HL-60/S4 treated with phorbol 12-myristate 13-acetate at 8.2 ng/mL for 4 days and 3 days (cell line): ENCODE measurements around the gene AGRP.

ENCODE experiments used
- in situ Hi-C: fragments of 300-500 bp; cut with MboI; formaldehyde crosslinking; loops from 2 replicates; pipeline ENCODE4 v1.15.0; 2022; ENCODE audit warnings: low sequenced_read_pairs

Gene AGRP

GRCh38 chr16:67463691-67464090, 19.7 kb downstream of the AGRP start:
- in situ Hi-C loops, result no loop called here

- in situ Hi-C loops, result no loop called here
Observed at GRCh38 chr16:67463059-67463458, 20.3 kb downstream of the AGRP start.

DNA sequence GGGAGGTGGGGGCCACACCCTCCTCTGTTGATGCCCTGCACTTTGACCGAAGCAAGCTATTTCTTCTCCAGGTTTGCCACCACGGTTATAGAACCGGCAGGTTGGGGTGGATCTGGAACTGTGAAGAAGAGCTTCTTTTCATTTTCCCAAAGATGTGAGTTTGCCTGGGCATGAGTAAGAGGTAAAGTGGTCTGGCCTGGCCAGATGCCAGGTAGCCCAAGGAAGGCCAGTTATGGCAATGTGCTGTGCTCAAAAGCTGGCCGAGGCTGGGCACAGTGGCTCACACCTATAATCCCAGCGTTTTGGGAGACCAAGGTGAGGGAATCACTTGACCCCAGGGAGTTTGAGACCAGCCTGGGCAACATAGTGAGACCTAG, 21.1 kb downstream of the AGRP start:
- in situ Hi-C loops, result no loop called here

GRCh38 chr16:67461600-67462278, 21.6 kb downstream of the AGRP start:
- in situ Hi-C loops, result no loop called here

GRCh38 chr16:67460961-67461360, 22.4 kb downstream of the AGRP start:
- in situ Hi-C loops, result no loop called here

GRCh38 chr16:67460168-67460567, 23.2 kb downstream of the AGRP start:
- in situ Hi-C loops, result no loop called here

DNA sequence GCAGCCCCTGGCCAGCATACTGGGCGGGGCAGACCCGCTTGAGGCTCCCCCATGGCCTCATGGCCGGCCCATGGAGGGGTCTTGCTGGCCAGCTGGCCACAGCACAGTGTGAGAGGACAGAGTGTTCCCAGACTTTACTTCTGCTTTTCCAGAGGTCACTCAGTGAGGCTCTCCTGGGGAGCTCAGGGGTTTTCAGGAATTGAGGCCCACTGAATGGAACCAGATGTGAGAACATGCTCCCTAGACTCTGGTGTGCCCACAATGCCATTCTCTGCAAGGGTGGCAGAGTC, 23.5 kb downstream of the AGRP start:
- in situ Hi-C loops, result no loop called here

DNA sequence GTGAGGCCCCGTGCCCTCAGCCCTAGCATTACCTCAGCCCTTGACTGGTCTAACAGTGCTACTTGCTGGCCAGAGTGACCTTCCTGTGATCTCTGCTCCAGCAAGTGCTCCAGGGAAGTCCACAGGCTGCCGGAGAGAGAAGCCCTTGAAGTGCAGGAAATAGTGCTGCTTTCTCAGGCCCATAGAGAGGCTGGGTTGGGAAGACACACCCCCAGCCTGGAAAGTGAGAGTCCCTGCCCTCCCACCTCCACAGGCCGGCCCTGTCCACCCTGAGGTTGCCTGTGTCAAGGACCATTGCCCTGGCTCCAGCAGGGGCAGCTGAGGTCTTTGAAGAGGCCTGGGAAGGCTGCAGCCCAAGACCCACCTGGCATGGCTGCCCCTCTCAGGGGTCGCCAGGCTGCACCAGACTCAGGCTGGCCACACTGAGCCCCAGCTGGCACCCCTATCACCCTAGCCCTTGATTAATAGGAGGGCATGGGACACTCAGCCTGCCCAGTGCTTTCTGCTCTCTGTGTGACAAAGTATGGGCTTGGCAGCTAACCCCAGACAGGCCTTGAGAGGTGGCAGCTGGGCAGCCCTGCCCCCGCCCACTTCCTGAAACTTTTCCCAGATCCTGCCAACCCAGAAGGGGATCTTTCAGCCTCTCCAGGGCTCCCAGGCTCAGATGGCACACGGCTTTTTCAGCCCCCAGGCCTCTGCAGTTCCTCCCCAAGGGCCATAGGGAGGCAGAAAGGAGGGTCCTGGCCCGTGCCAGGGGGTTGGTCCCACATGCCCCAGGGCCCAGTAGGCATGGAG, 24.1 kb downstream of the AGRP start:
- in situ Hi-C loops, result no loop called here

DNA sequence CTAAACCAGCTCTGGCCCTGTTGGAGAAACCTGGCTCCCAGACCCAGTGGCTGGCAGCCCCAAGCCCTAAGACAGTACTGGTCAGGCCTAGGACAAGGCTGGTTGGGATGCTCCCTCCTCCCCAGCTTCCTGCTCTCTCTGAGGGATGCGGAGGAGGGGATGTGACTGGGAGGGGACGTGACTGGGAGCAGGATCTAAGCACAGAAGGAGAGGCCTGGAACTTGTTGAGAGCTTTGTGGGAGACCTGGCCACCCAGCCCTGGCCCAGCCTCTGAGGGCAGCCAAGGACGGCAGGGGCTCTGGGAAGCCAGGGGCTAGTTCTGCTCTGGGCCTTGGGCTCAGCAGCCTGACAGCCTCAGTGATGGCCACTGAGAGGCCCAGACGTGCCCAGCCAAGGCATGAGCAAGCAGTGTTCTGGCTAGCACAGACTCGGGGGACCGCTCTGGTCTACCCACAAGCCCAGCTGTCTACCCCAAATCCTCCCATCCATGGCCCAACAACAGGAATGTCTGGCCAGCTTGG, 25.2 kb downstream of the AGRP start:
- in situ Hi-C loops, result no loop called here

- in situ Hi-C loops, result no loop called here
Observed at GRCh38 chr16:67457611-67458010, 25.7 kb downstream of the AGRP start.

DNA sequence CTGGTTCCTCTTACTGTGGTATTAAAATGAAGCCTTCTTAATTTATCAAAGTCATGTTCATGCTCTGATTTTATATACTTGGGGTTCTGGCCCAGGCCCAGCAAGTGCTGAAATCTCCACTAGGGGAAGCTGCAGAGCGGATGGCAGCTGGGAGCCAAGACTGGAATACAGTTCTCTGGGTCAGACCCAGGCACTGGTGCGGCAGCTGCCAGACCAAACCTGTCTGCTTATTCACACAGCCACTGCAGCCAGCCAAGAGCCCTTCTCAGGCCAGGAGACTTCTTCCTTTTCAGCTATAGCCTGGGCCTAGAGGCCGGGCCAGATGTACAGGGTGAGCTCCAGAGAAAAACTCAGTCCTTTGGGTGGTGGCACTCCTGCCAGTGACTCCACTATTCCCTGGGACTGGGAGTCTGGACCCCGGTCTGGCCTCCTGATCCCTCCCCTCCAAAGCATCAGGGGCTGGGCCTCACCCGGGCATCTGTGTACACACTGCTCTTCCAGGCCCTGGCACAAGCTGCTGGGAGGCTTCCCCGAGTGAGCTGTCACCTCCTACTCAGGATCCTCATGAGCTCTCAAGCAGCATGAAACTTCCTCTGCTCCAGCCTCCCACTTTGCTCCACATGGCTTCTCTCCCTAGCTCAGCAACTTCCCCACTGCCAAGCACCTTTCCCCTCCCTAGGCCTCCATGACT, 26.8 kb downstream of the AGRP start:
- in situ Hi-C loops, result no loop called here

- in situ Hi-C loops, result no loop called here
Observed at GRCh38 chr16:67454852-67455251, 28.5 kb downstream of the AGRP start.

- in situ Hi-C loops, result no loop called here
Observed at GRCh38 chr16:67454104-67454503, 29.2 kb downstream of the AGRP start.

GRCh38 chr16:67451704-67452435, 31.5 kb downstream of the AGRP start:
- in situ Hi-C loops, result no loop called here

DNA sequence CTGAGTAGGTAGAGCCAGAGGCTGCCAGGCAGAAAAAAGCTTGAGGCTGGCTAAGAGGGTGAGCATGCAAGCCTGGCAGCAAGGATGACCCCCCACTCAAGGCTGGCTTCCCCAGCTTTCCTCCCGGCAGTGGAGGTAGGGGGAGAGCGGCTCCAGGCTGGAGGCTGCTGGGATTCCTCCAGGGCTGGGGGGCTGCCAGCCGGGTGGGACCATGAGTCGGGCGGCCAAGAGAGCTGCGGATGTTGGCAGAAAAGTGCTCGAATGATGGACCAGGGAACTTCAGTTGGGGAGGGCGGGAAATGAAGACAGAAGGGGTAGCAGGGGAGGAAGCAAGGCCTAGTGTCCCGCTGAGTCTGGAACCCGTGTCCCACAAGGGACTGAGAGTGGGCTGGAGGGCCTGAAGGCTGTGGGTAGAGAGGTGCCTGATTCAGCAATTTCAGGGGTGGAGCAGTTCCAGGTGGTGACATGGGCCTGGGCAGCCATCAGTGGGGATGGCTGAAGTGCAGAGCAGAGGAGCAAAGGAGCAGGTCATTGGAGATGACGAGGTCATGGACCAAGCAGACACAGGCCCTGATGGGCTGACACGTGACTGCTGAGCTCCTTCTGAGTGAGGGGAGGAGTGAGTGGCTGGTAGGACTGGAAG, 32.2 kb downstream of the AGRP start:
- in situ Hi-C loops, result no loop called here

DNA sequence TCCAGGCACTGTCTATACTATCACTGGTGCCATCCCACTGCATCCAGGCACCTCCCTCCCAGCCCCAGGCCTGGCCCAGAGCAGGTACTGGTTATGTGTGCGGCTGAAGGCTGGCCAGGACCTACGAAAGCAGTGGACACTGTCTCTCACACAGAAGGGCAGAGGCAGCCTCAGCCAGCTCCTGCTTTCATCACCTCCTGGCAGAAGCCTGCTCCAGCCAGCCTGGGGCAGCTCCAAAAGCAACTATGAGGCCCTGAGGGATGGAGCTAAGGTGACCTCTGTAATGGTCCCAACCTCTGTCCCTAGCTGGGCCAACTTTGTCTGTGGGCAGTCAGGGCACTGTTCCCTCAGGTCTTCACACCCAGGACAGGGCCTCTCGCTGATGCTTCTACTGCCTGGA, 33.6 kb downstream of the AGRP start:
- in situ Hi-C loops, result loop anchor here (25.0 kb wide), 1 partner anchor 487 kb away; the partner anchor contains the start of gene CES3

DNA sequence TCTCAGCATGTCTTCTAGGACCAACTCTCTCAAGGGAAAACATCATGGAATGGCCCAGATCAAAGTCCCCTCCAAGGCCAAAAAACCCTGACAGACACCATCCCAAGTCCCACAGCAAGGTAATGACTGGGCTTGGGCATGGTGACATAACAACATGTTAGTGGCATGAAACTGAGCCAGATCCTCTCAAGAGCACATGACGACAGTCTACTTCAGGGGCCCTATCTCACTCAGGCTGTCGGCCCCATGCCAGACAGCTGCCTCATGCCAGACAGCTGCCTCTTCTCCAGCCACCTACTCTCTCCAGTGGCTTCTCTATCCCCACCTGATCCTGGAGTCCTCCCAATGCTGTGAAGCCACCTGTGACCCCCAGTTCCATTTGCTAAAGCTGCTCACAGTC, 34.0 kb downstream of the AGRP start:
- in situ Hi-C loops, result loop anchor here (25.0 kb wide), 1 partner anchor 487 kb away; the partner anchor contains the start of gene CES3

- in situ Hi-C loops, result loop anchor here (25.0 kb wide), 1 partner anchor 486 kb away; the partner anchor contains the start of gene CES3
Observed at GRCh38 chr16:67448580-67448979, 34.8 kb downstream of the AGRP start.

DNA sequence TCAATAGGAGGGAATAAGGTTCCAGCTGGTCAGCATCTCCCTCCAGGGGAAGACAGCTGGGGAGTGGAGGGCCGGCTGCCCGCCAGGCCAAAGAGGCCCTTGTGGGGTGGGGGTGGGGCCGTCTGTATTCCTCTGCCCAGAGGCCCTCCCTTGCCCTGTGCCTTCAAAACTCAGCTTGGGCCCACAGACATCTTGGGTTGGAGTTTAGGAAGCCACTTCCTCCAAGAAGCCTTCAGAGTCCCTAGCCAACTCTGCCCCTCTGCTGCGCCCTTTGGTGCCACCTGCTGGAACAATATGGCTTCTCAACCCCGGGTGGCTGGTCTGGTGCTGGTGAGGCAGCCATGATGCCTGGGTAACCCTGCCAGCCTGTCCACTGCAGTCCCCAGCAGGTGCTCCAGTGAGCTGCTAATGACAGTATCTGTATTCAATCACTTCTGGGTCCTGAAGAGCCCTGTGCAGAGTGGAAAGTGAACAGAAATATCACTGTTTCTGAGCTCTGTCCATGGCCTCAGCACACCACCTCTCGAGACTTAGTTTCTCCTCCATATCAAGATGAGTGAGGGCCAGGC, 35.8 kb downstream of the AGRP start:
- in situ Hi-C loops, result loop anchor here (25.0 kb wide), 1 partner anchor 485 kb away; the partner anchor contains the start of gene CES3

GRCh38 chr16:67446968-67447507, 36.3 kb downstream of the AGRP start:
- in situ Hi-C loops, result loop anchor here (25.0 kb wide), 1 partner anchor 485 kb away; the partner anchor contains the start of gene CES3
